Activated CD4-positive, CD25-positive, alpha-beta regulatory T cell treated with anti-CD3 and anti-CD28 coated beads, Interleukin-2, amount 50 U/mL, for 16 hours (primary cell): Measurements from ENCODE around the gene PTPRM.

Experiments
- DNase-seq: peaks from one replicate; pipeline ENCODE4 v3.0.0-alpha.2; 2020; ENCODE audit warnings: low read depth, low spot score

PTPRM gene

DNA sequence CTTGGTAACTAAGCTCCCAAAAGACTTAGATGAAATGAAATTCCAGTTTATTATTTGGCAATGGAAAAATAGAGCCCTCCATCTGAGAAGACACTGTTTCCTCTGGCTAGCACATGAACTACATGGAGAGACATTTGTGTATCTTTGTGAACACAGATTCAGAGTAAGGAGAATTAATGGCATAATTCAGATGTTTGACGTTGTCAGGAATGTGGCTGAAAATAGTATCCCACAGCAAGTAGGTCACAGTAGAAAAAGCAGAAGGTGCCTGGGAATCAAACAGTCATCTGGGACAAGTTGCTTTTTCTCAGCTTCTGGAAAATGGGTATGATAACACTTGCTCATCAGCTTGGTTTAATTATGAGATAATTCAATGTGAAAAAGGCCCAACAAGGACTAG lies 288.6 kb downstream of the PTPRM start:
- no peak for DNase-seq

DNA sequence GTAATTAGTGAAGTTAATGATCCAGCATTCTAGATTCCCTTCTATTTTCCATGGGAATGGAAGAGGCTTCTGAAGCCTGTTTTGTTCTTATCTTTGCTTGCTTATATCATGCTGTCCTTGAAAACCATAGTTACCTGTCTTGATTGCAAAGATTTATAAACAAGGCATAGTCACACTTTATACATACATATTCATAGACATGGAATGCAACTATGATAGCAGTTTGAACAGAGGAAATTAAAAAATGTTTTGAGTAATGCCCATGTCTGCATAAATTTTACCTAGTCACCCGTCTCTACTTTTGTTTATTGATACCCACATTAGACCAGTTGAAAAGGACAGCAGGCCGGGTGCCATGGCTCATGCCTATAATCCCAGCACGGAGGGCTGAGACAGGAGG lies 289.0 kb downstream of the PTPRM start:
- DNase-seq: no peak

DNA sequence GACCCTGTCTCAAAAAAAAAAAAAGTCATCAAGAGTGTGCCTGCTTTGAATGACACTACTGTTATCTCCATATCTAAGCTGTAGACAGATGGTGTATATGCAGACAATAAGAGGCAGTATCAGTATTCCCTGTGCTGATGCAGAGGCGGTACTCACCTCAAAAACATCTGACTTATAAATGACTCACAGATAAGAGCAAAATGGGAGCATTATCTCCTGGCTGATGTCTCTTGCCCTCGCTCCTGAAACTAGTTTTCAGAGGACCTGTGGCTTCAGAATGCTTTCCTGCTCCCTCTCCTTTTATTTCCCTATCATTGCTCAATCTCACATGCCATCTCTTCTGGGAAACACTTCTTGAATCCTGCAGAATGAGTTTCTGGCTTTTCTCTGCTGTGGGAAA lies 289.6 kb downstream of the PTPRM start:
- DNase-seq: no peak

DNA sequence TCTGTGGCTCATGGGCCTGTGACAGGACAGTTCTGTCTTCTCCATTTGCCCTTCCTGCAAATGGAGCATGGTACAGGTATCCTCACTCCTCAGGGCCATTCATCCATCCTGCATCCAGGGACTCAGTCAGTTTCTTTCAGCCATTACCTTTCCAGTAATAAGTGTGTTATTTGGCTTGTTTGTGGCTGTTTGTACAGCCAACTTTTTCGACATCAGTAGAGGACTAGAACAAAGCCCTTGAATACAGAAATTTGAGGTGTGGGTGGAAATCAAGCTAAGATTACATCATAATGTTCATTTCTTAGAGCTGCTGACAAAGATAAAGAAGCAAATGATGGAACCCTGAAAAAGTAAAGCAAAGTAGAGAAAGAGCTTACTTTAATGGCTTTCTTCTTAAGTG lies 290.4 kb downstream of the PTPRM start:
- no peak for DNase-seq

DNA sequence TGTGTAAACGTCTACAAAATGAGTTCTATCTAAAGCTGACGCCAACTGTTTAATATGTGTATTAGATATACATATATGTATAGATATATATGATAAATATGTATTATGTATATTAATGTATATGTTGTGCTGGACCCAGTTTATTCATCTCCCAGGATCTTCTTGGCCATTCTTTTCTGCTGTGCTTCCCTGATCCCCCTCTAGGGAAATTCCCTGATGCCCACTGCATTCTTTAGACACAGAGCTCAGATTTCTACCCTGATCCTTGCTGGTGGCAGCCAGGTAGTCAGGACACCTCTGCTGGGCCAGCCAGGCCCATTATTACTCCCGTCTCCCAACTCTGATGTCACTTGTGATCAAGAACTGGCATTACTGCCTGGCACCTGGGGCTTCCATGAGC lies 292.0 kb downstream of the PTPRM start:
- DNase-seq: no peak

DNA sequence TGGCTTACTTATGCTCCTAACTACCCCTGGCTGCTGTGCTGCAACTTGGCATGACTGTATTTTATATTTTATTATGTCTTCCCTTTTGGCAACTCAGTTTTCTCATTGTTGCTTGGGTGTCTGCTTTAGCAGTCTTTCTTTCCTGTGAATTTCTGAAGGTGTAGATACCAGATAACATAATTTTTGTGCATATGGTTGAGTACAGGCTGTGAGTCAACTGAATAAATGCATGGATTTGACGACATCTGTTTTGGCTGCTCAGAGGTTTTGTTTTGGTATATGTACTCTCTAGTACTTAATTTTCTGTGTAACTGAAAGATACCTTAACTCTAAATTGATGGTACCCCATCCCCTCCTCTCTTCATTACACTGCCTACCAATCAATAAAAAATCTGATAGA lies 303.1 kb downstream of the PTPRM start:
- DNase-seq: no peak

DNA sequence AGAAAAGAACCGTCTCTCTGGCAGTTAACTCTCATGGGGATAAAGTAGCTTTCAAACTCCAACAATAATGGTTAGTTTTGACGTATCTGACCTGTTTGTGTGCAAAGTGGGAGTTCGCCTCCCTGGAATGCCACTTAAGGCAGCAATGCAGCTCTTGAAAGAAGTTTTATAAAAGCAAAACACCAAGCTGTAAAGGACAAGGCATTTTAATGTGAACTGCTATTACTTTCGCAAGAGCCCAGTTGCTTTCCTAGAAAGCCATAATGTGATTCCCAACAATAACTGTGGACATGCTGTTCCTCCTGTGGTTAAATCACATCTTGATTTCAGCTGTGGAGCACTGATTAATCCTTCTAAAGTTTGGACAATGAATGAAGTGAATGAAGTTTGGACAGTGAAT lies 303.7 kb downstream of the PTPRM start:
- no peak for DNase-seq

DNA sequence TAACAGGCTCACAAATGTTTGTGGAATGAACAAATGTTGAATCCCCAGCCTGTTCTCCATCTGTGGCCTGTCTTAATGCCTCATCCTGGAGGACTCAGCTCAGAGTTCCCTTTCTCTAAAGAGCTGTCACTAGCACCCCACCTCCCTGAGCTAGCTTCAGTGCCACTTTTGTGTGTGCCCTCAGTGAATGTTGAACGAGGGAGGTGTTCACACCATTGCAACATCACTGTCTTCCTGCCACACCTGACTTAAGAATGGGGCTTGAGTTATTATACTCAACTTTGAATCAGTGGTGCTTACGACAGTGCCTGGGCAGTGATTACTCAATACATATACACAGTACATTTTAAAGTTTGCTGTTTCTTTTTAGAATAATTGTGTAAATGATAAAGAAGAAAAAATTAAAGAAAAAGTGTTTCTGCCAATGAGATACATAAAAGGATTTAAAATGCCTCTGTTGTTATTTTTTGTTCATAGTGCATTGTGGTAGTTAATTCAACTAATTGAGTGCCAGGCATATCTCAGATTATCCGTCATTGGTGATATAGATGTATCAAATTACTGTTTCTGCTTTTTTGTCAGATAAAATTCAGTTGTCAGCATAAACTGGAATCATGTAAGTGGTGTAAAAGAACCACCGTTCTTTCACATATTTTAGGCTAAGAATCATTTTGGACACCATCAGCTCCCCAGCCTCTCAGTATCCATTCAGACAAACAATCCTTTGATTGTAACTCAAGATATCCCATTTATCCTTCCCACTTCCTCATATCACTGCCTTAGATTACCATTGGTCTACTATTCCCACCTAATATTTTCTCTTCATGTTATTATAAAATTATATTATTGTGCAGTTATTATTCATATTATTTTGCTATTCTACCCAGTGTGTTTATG lies 304.7 kb downstream of the PTPRM start:
- DNase-seq: no peak

DNA sequence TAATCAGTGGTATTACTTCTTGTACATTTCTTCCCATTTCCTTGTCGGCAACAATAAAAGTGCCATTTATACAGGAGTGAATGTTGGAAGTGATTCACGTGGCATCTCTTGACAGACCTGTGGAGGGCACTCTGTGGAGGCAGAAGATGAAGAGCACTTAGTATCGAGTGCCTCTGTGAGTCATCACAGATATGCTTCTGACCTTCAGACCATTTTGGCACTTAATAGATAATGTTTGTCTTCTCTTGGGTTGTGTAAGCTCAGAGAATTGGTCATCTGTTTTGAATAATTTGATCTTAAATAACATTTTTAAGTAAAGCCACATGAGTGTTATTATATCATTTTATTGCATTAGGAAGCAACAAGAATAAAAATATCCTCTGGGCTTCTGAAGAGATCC lies 305.5 kb downstream of the PTPRM start:
- DNase-seq: no peak

DNA sequence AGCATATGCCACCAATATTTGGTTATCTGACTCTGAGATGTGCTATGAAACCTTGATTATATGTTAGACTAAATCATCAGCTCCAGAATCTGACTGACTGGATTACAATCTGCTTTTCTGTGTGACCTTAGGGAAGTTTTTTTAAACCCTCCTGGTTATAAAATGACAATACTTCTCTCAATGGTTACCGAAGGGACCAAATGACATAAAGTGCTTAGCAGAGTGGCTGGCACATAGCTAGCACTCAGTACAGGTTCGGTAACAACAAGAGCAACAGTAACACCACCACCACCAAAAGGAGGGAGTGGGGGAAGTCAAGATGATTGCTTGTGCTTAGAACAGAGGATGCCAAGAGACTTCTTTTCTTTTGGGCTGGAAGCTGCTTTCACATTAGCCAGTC lies 306.2 kb downstream of the PTPRM start:
- no peak for DNase-seq

DNA sequence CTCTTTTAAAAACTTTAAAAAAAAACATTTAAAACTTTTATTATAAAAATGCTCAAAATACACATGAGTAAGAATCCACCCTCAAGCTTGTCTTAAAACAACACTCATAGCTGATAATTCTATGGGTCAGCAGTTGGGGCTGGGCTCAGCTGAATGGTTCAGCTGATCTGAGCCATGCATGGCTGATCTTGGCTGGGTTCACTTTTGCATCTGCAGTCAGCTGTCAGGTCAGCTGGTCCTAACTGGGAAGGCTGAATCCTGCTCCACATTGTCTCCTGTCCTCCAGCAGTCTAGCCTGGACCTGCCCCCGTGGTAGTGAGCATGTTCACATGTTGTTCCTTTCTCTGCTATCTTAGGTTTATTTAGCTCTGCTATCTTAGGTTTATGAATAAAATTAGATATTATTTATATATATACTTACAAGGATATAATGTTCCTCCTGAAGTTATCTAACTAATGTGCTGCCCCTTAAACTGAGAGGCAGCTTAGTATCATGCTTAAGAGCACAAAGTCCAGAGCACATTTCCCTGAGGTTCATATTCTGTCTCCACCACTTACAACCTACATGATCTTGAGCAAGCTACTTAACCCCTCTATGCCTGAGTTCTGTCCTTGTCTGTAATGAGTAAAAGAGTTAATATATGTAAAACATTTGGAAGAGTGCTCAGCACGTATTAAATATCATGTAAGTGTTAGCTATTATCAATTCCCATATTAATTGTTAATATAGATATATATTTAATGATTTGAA lies 309.4 kb downstream of the PTPRM start:
- no peak for DNase-seq

DNA sequence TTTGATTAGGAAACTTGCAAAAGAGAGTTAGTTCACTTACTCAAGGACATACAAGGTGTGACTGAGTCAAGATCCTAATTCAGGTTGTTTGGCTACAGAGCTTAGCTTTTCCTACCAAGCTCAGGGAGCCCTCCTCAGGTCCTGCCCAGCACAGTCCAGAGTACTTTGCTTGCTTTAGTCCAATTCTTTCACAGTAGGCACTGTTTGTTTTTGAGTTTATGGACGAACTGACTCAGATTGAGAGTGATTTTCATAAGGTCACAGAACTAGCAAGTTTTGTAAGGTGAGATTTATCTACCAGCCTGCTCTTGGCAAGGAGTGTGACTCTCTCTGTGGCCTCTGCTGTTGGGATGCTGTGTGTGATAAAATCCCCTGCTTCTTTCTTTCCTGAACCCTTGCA lies 310.5 kb downstream of the PTPRM start:
- no peak for DNase-seq

DNA sequence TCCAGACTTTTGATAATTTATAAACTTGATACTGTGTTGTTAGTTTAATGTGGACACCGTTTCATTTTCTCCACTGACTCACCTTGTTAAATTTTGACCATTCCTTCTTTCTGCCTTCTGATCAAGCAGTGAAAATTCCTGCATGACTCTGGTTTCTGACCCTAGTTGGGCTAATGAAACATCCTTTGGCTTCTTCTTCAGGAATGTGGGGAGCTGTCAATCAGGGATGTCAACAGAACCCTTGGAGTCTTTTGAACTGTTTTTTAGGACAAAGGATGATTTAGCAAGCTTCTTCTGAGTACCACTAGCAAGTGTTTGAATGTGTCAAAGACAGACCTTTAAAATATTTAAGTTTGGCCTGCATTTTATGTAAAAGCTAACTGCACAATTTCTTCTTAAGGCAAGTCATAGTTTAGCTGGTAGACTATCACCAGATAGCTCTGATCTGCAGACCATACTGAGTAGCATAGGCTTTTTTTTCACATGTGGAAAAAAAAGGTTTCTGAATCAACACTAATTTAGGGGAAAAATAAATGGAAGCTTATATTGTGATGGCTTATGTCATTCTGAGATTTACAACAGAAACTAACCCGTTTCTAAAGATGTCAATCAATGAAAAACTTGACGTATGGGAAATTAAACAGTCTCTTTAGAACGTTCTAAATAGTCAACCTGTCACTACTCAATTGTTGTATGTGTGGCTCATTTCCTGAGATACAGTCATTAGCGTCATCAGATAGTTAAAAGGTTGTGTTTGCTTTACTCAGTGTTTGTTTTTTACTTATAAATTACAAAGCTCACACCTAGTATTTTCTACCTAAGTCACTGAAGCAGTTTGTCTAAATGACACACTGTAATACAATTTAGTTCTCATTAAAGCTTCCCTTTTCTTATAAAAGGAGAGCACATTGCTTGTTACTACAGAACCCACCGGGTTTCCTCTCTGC lies 311.4 kb downstream of the PTPRM start:
- DNase-seq: no peak

DNA sequence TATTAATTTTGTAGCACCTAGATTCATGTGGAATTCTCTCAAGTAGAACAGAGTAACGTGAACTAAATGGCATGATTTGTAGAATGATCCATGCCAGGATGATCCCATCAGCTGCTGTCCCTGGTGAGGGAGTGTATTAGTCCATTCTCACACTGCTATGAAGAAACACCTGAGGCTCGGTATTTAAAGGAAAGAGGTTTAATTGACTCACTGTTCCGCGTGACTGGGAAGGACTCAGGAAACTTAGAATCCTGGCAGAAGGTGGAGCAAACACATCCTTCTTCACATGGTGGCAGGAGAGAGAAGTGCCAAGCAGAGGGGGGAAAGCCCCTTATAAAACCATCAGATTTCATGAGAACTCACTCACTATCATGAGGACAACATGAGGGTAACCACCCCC lies 312.6 kb downstream of the PTPRM start:
- no peak for DNase-seq

DNA sequence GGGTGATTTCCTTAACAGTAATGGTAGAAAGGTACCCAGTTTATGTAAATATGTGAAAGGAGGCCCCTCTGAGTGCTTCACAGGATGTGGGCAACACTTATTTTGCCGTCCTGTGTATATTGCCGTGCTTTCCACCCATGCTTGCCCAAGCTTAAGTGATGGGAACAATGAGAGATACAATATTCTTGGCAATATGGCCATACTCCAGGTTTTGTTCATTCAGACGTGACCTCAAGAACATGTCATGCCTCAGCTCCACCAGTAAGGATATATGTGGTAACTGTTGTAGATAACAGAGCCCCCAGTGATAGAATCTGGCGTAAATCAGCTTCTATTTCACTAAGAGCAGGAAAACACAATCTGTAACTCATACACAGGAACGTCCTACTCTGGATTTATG lies 318.7 kb downstream of the PTPRM start:
- DNase-seq: no peak

DNA sequence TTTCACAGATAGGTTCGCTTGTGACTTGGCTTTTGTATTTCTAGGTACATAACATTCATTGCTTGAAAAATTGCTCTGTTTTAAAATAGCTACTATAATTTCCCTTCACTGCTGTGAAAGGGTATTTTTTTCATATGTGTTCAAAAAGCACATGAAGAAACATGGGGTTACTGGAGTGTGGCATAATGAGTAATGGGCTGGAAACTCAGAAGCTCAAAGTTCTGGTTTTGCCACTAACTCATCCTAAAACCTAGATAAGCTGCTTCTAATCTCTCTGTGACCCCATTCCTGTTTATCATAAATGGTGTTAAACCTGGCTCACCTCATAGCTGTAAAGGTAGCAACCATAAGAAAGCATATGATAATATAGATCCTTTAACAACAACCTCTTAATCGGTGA lies 319.3 kb downstream of the PTPRM start:
- DNase-seq: no peak

DNA sequence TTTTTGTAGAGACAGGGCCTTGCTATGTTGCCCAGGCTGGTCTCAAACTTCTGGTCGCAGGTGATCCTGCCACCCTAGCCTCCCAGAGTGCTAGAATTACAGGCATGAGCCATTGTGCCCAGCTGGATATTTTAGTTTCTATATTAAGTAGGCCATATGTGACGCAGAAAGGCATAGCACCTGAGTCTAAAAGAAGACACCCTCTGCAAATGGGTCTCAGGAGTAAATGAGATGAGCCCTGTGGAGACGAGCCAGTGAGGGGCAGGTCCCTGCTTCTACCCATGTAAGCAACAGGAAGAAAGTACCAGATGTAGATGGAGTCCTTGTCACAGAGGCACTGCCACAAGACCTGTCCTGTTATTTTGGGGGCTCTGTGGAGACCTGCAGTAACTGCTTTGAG lies 322.4 kb downstream of the PTPRM start:
- no peak for DNase-seq

DNA sequence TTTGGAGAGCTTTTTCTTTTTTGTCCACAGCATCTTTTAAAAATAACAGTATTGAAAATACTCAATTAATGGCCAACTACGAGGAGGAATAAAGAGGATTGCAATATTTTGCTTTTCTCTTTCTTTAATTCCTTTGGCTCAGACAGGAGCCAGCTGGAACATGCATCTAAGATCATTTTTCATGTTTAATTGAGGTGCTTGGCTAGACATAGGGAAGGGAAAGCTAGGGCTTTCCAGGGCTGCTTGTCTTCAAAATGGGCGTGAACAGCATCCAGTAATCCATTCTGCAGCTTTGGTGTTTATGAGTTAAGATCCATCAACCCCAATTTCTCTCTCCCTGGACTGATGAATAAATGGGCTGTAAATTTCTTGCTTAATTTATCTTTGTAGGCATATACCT lies 323.0 kb downstream of the PTPRM start:
- DNase-seq: no peak

DNA sequence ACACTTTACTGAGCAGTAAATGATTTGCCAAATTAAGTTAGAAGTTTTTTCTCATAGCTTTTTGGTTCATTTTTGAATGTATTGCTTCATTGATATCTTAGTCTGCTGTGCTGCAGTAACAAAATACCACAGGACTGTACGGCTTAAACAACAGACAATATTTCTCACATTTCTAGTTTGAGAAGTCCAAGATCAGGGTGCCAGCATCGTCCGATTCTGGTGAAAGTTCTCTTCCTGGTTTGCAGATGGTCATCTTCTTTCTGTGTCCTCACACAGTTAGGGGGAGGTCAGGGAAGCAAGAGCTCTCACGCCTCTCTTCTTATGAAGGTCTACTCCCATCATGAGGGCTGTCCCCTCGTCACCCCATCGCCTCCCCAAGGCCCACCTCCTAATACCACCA lies 325.4 kb downstream of the PTPRM start:
- DNase-seq: no peak

DNA sequence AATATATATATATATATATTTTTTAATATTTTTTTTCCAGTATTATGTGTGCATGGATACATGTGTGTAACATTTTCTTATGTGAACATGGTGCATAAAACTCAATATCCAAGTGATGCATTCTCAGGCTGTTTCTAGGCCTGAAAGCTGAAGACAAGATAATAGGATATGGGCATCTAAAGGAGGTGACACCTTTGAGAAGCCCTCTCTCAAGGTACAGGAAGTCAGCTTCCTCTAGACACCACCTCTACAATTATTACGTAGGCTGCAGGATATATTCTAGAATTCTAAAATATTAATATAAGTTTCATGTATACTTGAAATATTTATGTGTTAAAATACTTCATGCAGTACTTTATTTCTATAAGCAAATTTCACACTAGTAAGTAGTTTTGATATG lies 327.5 kb downstream of the PTPRM start:
- DNase-seq: no peak

DNA sequence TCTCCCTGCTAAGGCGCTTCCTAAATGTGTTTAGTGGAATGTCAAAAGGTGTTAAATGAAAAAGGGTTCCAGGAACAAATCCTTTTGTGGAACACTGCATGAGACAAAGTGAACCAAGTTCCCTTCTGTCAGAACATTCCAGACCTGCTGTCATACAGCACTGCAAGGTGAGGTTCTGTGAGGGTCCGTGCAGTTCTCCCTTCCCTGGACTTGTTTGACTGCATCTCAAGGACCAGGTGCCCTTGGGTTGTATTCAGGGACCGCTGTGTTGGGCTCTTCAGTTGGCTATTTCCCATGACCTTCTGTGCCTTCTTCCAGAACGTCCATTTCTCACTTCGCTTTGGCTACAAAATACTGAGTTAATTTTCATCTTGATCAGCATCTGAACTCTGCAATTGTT lies 328.2 kb downstream of the PTPRM start:
- no peak for DNase-seq

DNA sequence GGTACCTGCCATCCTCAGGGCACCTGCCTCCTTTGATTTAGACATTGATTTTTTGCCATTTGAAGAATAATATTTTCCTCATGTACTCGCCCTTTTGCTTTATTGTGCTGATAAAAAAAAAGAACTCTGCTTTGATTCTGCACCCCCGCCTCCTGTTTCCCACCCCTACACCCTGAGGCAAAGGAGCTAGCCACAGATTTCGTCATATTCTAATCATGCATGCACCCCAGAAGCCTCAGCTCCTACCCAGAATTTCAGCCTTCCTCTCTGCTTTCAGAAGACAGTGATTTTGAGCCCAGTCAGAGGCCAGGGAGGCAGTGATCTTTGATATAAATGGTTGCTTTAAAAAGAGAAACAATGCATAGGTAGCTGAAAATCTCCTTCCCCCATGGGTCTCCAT lies 329.0 kb downstream of the PTPRM start:
- DNase-seq: no peak
